Fibroblast of mammary gland (primary cell): ENCODE measurements around the gene CCDC6.

Source experiments
- DNase-seq: peaks from one replicate; pipeline ENCODE4 v3.0.0-alpha.2; 2010; ENCODE audit warnings: low read depth
- H3K4me3 ChIP-seq: 2 replicates; pipeline ENCODE4 v1.5.1; 2011; ENCODE audit warnings: low read depth, mild to moderate bottlenecking, low read length, moderate library complexity; ENCODE audit not compliant: control insufficient read depth
- TF ChIP-seq, protein P1 (sequence below): conservative IDR thresholded peaks from 2 replicates; pipeline ENCODE4 v1.5.1; 2011; ENCODE audit warnings: low read depth, low read length, inconsistent platforms; ENCODE audit not compliant: control insufficient read depth, insufficient read depth

CCDC6 gene

DNA sequence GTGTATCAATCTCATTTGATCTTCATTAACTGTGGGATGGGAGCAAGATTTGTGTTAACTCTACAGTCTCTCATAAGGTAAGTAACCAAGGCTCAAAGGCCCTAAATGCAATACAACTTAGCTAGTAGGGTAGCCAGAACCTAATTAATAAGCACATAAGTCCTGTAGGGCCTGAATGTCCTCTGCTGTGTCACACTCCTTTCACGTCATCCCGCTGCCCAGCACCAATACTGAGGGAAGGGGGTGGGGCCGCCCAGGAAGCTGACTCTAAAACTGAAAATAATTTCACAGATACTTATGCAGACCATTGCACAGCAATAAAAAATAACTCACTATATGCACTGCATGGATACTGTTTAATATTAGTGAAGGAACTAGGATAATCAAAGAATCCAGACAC is 13.7 kb downstream of the CCDC6 start:
- no peak for DNase-seq
- H3K4me3 ChIP-seq, result no peak overlapping the region
- TF ChIP-seq, protein P1, sequence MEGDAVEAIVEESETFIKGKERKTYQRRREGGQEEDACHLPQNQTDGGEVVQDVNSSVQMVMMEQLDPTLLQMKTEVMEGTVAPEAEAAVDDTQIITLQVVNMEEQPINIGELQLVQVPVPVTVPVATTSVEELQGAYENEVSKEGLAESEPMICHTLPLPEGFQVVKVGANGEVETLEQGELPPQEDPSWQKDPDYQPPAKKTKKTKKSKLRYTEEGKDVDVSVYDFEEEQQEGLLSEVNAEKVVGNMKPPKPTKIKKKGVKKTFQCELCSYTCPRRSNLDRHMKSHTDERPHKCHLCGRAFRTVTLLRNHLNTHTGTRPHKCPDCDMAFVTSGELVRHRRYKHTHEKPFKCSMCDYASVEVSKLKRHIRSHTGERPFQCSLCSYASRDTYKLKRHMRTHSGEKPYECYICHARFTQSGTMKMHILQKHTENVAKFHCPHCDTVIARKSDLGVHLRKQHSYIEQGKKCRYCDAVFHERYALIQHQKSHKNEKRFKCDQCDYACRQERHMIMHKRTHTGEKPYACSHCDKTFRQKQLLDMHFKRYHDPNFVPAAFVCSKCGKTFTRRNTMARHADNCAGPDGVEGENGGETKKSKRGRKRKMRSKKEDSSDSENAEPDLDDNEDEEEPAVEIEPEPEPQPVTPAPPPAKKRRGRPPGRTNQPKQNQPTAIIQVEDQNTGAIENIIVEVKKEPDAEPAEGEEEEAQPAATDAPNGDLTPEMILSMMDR, result no peak

DNA sequence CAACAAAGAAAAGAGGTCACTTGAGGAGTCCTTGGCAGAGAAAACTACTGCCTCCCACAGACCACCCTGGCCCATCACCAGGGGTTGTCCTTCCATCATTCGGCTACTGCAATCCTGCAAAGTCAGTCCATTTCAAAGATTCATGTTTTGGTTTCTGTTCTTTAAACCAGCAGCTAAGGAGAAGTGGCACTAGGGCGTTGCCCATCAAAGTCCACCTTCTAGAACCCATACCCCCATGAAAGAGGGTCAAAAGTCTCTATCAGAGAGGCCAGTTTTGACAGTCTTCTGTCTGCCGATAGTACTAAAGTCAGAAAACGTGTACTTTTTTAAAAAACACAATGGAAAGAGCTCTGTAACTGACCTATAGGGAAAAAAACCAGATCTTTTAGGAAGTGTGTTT is 14.4 kb downstream of the CCDC6 start:
- TF ChIP-seq, protein P1, result no peak
- DNase-seq, result no peak
- no peak overlapping the region for H3K4me3 ChIP-seq

GRCh38 chr10:59891349-59891748 is 15.0 kb downstream of the CCDC6 start:
- no peak for DNase-seq
- H3K4me3 ChIP-seq, result no peak overlapping the region
- TF ChIP-seq, protein P1, result no peak

- H3K4me3 ChIP-seq, result no peak overlapping the region
- TF ChIP-seq, protein P1, result no peak
- DNase-seq, result no peak
Measured at GRCh38 chr10:59888781-59889435, 17.4 kb downstream of the CCDC6 start.

DNA sequence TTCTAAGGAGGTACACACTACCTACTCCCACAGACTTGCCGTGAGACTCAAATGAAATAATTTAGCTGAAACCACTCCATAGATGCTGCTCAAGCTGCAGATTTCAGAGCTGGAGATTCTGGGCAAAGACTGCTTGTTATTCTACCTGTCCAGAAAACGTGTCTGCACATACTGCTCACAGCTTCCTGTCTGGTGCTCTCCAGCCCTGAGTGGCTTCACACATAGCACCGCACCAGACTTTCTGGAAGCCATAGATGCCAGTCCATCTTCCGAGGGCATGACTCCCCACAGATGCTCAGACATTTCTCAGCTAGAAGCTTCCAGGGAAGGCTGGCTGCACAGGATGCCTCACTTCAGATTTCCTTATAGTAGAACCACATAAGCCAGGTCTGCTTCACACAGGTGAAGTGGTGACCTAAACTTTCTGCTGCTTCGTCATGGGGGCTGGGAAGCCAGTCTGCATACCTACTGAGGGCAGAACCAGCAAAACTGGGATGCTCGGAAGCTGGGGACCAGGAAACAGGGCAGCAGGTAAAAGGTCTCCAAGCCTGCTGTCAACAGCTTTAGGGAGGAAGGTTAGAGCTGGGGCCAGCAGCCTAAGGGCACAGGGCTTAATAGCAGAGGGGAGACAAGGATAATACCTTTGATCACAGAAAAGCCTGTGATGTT is 18.2 kb downstream of the CCDC6 start:
- TF ChIP-seq, protein P1, result no peak
- DNase-seq, result no peak
- no peak overlapping the region for H3K4me3 ChIP-seq

DNA sequence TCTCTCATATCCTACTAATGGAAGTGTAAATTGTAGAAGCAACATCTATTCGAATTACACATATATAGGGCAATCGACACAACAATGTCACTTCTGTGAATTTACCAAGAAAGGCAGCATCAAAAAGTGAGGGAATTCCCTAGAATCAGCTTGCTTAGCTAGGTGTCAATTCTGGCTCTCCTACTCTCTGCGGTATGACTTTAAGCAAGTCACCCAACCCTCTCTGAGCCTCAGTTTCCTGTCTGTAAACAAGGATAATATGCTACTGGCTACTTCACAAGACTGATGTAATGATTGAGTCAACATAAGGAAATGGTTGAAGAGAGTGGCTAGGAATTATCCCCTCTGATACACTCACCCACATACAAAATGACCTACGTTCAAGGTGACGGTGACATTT is 19.4 kb downstream of the CCDC6 start:
- TF ChIP-seq, protein P1, result no peak
- no peak overlapping the region for H3K4me3 ChIP-seq

More for the DNA sequence above, 19.4 kb downstream of the CCDC6 start:
- no peak for DNase-seq
